CD14-positive monocyte (primary cell): ENCODE results near the gene VGF. TPM values are rescaled to one million over a fixed set of nuclear protein-coding genes. Genes with fewer than 3 reads are reported as not detected.

Experiments
- DNase-seq, 3 donors: peaks; one replicate each; pipeline ENCODE4 v3.0.0-alpha.2; 2011 to 2022
- H2AFZ ChIP-seq: 2 replicates; pipeline ENCODE4 v1.6.0; 2012; ENCODE audit warnings: mild to moderate bottlenecking, low read depth, low read length, inconsistent platforms; ENCODE audit not compliant: insufficient read depth, poor library complexity, severe bottlenecking
- H3K27ac ChIP-seq, 2 donors: 1 replicate in 1 of 2; 2 replicates in 1 of 2; pipeline ENCODE4 v1.5.1; 2012 to 2013; ENCODE audit warnings: low read length in 2 of 2, control low read depth in 1 of 2, inconsistent platforms in 1 of 2, low read depth in 1 of 2, mild to moderate bottlenecking in 1 of 2
- H3K27me3 ChIP-seq, 2 donors: one replicate each; pipeline versions ENCODE4 v1.6.0 to v1.6.1; 2011 to 2013; ENCODE audit warnings: low read length in 2 of 2; ENCODE audit not compliant: control insufficient read depth in 2 of 2, insufficient read depth in 2 of 2
- H3K36me3 ChIP-seq, 2 donors: replicated peaks in 1 of 2; 1 replicate in 1 of 2; 2 replicates in 1 of 2; pipeline versions ENCODE4 v1.5.1 to v1.6.1; 2012 to 2013; ENCODE audit warnings: low read length in 2 of 2, control low read depth in 1 of 2, inconsistent platforms in 1 of 2, mild to moderate bottlenecking in 1 of 2; ENCODE audit not compliant: insufficient read depth in 2 of 2, control insufficient read depth in 1 of 2
- H3K4me1 ChIP-seq, 2 donors: 1 replicate in 1 of 2; 2 replicates in 1 of 2; pipeline versions ENCODE4 v1.5.1 to v1.6.1; 2012 to 2013; ENCODE audit warnings: low read length in 2 of 2, control low read depth in 1 of 2, inconsistent platforms in 1 of 2, mild to moderate bottlenecking in 1 of 2, moderate library complexity in 1 of 2; ENCODE audit not compliant: insufficient read depth in 2 of 2, control insufficient read depth in 1 of 2
- H3K4me2 ChIP-seq: replicated peaks from 2 replicates; pipeline ENCODE3; 2012; ENCODE audit warnings: low read length, moderate library complexity, mild to moderate bottlenecking; ENCODE audit not compliant: poor library complexity, severe bottlenecking; ENCODE audit errors: extremely low read depth
- H3K4me3 ChIP-seq, 3 experiments: fragments of 200-600 bp in 1 of 3; sonication (generic) in 1 of 3; replicated peaks in 1 of 3; 1 replicate in 2 of 3; 2 replicates in 1 of 3; pipeline ENCODE4 v1.5.1; 2011 to 2013; ENCODE audit warnings: low read length in 3 of 3, mild to moderate bottlenecking in 3 of 3, control low read depth in 2 of 3, low read depth in 2 of 3, inconsistent platforms in 1 of 3, moderate library complexity in 1 of 3
- H3K79me2 ChIP-seq: 2 replicates; pipeline ENCODE4 v1.6.0; 2012; ENCODE audit warnings: mild to moderate bottlenecking, control low read depth, inconsistent platforms, low read length, moderate library complexity; ENCODE audit not compliant: insufficient read depth
- H3K9ac ChIP-seq: 2 replicates; pipeline ENCODE4 v1.6.0; 2017; ENCODE audit warnings: low read length, mild to moderate bottlenecking; ENCODE audit not compliant: insufficient read depth, poor library complexity, severe bottlenecking
- H3K9me3 ChIP-seq, 2 donors: replicated peaks in 1 of 2; 1 replicate in 1 of 2; 2 replicates in 1 of 2; pipeline versions ENCODE4 v1.5.1 to v1.6.1; 2012 to 2013; ENCODE audit warnings: low read length in 2 of 2, control low read depth in 1 of 2; ENCODE audit not compliant: control insufficient read depth in 1 of 2, insufficient read depth in 1 of 2
- H4K20me1 ChIP-seq: 2 replicates; pipeline ENCODE4 v1.6.0; 2012; ENCODE audit warnings: mild to moderate bottlenecking, low read length, control low read depth, moderate library complexity; ENCODE audit not compliant: insufficient read depth
- H3K27ac Mint-ChIP-seq, 7 donors: one replicate each; pipeline ENCODE4 v1.8.0; 2020; ENCODE audit warnings: mild to moderate bottlenecking in 7 of 7, mixed read lengths in 7 of 7, moderate library complexity in 6 of 7, inconsistent platforms in 2 of 7
- H3K27me3 Mint-ChIP-seq, 3 donors: one replicate each; pipeline ENCODE4 v1.8.0; 2021 to 2022; ENCODE audit warnings: low read depth in 3 of 3, mild to moderate bottlenecking in 3 of 3, mixed read lengths in 3 of 3, moderate library complexity in 3 of 3, inconsistent platforms in 1 of 3
- H3K36me3 Mint-ChIP-seq, 2 donors: one replicate each; pipeline ENCODE4 v1.8.0; 2020; ENCODE audit warnings: mixed read lengths in 2 of 2, inconsistent platforms in 1 of 2, mild to moderate bottlenecking in 1 of 2
- H3K4me1 Mint-ChIP-seq: one replicate; pipeline ENCODE4 v1.8.0; 2020; ENCODE audit warnings: mild to moderate bottlenecking, mixed read lengths
- H3K4me3 Mint-ChIP-seq, 2 donors: one replicate each; pipeline ENCODE4 v1.8.0; 2020; ENCODE audit warnings: mild to moderate bottlenecking in 2 of 2, mixed read lengths in 2 of 2, moderate library complexity in 1 of 2
- H3K9me3 Mint-ChIP-seq, 7 donors: one replicate each; pipeline ENCODE4 v1.8.0; 2020 to 2022; ENCODE audit warnings: mixed read lengths in 7 of 7, mild to moderate bottlenecking in 6 of 7, moderate library complexity in 6 of 7, inconsistent platforms in 2 of 7
- CTCF ChIP-seq: fragments of 200-600 bp; IDR thresholded peaks from one replicate; pipeline ENCODE4 v1.8.0; 2022; ENCODE audit warnings: antibody characterized with exemption, mild to moderate bottlenecking
- WGBS: methylation state at CpG from one replicate; pipeline ENCODE4 v1.1.5; 2013; ENCODE audit warnings: missing lambda C conversion rate; ENCODE audit not compliant: insufficient coverage; 5-methylcytosine and 5-hydroxymethylcytosine counted together
- intact Hi-C, 2 donors: fragments of 100-400 bp; cut with micrococcal nuclease; formaldehyde crosslinking; loops; one replicate each; pipeline versions ENCODE4 v1.15.0 to v1.15.1; 2023
- polyA plus RNA-seq, 3 donors: library from polyadenylated mRNA; depleted of rRNA in 1 of 3; unstranded in 2 of 3; stranded (reverse) in 1 of 3; fragments of 300-500 nt in 2 of 3; fragments of >200 nt in 1 of 3; fragmentation: Illumina TruSeq in 2 of 3; gene quantifications; 1 replicate in 2 of 3; 2 replicates in 1 of 3; pipeline ENCODE4 v1.2.3, GENCODE V29; 2012 to 2021

Gene VGF
- polyA plus RNA-seq, 3 donors, result not detected

- H3K9ac ChIP-seq, result no peak overlapping the region
- 93% methylated on average over 3 of the region's 5 CpGs for WGBS
- H3K4me1 ChIP-seq, result peaks cover 33 to 42% of the 10 kb centered on the region in 2 donors
- no peak overlapping the region for H3K27ac Mint-ChIP-seq
- H3K79me2 ChIP-seq, result no peaks in the 10 kb centered on the region
- H3K36me3 ChIP-seq, result peaks cover 15% of the 10 kb centered on the region in 2 donors
- H3K9me3 Mint-ChIP-seq, result peaks cover 0 to 13% (median 7%) of the 10 kb centered on the region in 7 donors
- no peaks in the 10 kb centered on the region for H4K20me1 ChIP-seq
- H3K27me3 Mint-ChIP-seq, result peaks cover 49 to 58% (median 50%) of the 10 kb centered on the region in 3 donors
- no peak for TF ChIP-seq CTCF
- no peak overlapping the region for H3K27ac ChIP-seq
- peaks cover 10 to 46% of the 10 kb centered on the region in 2 donors for H3K27me3 ChIP-seq
- H3K9me3 ChIP-seq, result no peaks in the 10 kb centered on the region
- peaks cover 30% of the 10 kb centered on the region for H3K4me1 Mint-ChIP-seq
- H3K4me3 ChIP-seq, result no peak overlapping the region
- H3K4me2 ChIP-seq, result no peak overlapping the region
- intact Hi-C loops, result no loop called here
- DNase-seq, result no peak
- peaks cover 16 to 31% of the 10 kb centered on the region in 2 donors for H3K36me3 Mint-ChIP-seq
- no peak overlapping the region for H2AFZ ChIP-seq
- peak overlapping the region in 1 of 2 donors; percentile 70 for H3K4me3 Mint-ChIP-seq
These were observed 37.2 kb upstream of the VGF start for GRCh38 chr7:101202603-101202918.

- Histone ChIP-seq H3K4me1 (peaks cover 33 to 42% of the 10 kb centered on the region in 2 donors), H3K9ac (no peak overlapping the region), H3K36me3 (peaks cover 10% of the 10 kb centered on the region in 2 donors), H4K20me1 (no peaks in the 10 kb centered on the region), H3K9me3 (no peaks in the 10 kb centered on the region), H3K4me2 (peak overlapping the region; percentile 24), H2AFZ (peak overlapping the region; percentile 31), H3K79me2 (no peaks in the 10 kb centered on the region), H3K4me3 (peak overlapping the region in 1 of 3 experiments; percentile 28), H3K27ac (no peak overlapping the region), H3K27me3 (peaks cover 10 to 46% of the 10 kb centered on the region in 2 donors)
- Mint-ChIP-seq H3K4me1 (peaks cover 30% of the 10 kb centered on the region), H3K9me3 (peaks cover 0 to 13% (median 7%) of the 10 kb centered on the region in 7 donors), H3K36me3 (peaks cover 12 to 24% of the 10 kb centered on the region in 2 donors), H3K27ac (no peak overlapping the region), H3K4me3 (peak overlapping the region in 1 of 2 donors; percentile 87), H3K27me3 (peaks cover 49 to 62% (median 50%) of the 10 kb centered on the region in 3 donors)
- DNase-seq, result no peak
- TF ChIP-seq CTCF, result no peak
- intact Hi-C loops, result no loop called here
- 10% methylated on average over 70 of the region's 75 CpGs for WGBS
These were observed 36.6 kb upstream of the VGF start for GRCh38 chr7:101201695-101202602.
